PFSK-1 (cell line): ENCODE measurements around the gene KRT33A.

Source experiments
- FOXP2 ChIP-seq: optimal IDR thresholded peaks from 2 replicates; pipeline ENCODE3; 2011; ENCODE audit warnings: borderline replicate concordance, control low read depth, inconsistent platforms; ENCODE audit not compliant: insufficient read depth; ENCODE audit errors: extremely low read length, extremely low read depth
- POLR2AphosphoS5 ChIP-seq: IDR thresholded peaks from 2 replicates; pipeline ENCODE4 v1.6.1; 2012; ENCODE audit warnings: low read depth, mild to moderate bottlenecking, control low read depth, low read length, moderate library complexity
- SIN3A ChIP-seq: IDR thresholded peaks from 2 replicates; pipeline ENCODE4 v1.6.1; 2012; ENCODE audit warnings: mild to moderate bottlenecking, low read length, moderate library complexity, borderline replicate concordance; ENCODE audit not compliant: insufficient read depth
- TAF1 ChIP-seq: IDR thresholded peaks from 2 replicates; pipeline ENCODE4 v1.6.1; 2012; ENCODE audit warnings: low read length, control low read depth, borderline replicate concordance; ENCODE audit not compliant: insufficient read depth
- TF ChIP-seq, protein P1 (sequence below), 2 experiments: IDR thresholded peaks; 2 replicates each; pipeline versions ENCODE4 v1.6.1 to v1.8.0; 2011 to 2012; ENCODE audit warnings: low read depth in 2 of 2, low read length in 2 of 2, control low read depth in 1 of 2, inconsistent platforms in 1 of 2, mild to moderate bottlenecking in 1 of 2, moderate library complexity in 1 of 2; ENCODE audit not compliant: insufficient read depth in 1 of 2

DNA sequence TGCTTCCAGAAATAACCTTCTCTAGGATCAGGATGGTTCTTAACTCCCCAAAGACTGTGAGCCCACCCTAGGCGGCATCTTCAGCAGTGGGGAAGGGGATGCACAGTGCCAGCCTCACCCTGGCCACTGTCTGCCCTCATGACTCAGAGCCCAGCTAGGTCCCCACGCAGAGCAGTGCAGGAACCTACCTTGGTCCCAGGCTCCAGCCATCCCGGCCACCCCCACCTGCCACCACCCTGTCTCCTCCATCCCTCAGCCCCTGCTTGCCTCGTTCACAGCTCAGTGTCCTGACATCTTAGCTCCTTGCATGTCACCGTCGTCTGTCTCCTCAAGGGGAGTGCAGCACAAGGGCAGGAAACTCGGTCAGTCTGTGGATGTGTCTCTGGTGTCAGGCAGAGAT lies 19.0 kb downstream of the KRT33A start:
- TF ChIP-seq POLR2AphosphoS5 (no peak), SIN3A (no peak), TAF1 (no peak), FOXP2 (no peak)
- TF ChIP-seq, protein P1, sequence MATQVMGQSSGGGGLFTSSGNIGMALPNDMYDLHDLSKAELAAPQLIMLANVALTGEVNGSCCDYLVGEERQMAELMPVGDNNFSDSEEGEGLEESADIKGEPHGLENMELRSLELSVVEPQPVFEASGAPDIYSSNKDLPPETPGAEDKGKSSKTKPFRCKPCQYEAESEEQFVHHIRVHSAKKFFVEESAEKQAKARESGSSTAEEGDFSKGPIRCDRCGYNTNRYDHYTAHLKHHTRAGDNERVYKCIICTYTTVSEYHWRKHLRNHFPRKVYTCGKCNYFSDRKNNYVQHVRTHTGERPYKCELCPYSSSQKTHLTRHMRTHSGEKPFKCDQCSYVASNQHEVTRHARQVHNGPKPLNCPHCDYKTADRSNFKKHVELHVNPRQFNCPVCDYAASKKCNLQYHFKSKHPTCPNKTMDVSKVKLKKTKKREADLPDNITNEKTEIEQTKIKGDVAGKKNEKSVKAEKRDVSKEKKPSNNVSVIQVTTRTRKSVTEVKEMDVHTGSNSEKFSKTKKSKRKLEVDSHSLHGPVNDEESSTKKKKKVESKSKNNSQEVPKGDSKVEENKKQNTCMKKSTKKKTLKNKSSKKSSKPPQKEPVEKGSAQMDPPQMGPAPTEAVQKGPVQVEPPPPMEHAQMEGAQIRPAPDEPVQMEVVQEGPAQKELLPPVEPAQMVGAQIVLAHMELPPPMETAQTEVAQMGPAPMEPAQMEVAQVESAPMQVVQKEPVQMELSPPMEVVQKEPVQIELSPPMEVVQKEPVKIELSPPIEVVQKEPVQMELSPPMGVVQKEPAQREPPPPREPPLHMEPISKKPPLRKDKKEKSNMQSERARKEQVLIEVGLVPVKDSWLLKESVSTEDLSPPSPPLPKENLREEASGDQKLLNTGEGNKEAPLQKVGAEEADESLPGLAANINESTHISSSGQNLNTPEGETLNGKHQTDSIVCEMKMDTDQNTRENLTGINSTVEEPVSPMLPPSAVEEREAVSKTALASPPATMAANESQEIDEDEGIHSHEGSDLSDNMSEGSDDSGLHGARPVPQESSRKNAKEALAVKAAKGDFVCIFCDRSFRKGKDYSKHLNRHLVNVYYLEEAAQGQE (IDR thresholded peaks at IDR 0.05; ENCODE audit: insufficient read depth in 1 of 2, low read depth in 2 of 2, low read length in 2 of 2): no peak
